HCT116 (cell line): ENCODE measurements around the gene CAMK2A.

Source experiments
- CEBPB ChIP-seq: IDR thresholded peaks from 2 replicates; pipeline ENCODE4 v1.6.1; 2012; ENCODE audit warnings: low read depth
- FOSL1 ChIP-seq: IDR thresholded peaks from 2 replicates; pipeline ENCODE4 v1.6.1; 2012; ENCODE audit warnings: low read depth
- POLR2A ChIP-seq: IDR thresholded peaks from 2 replicates; pipeline ENCODE4 v1.7.0; 2011; ENCODE audit warnings: borderline replicate concordance; ENCODE audit not compliant: insufficient read depth, insufficient read length; ENCODE audit errors: extremely low read depth
- POLR2AphosphoS5 ChIP-seq: IDR thresholded peaks from 2 replicates; pipeline ENCODE4 v1.6.1; 2011; ENCODE audit warnings: mild to moderate bottlenecking, low read depth, low read length, moderate library complexity
- SIN3A ChIP-seq: IDR thresholded peaks from 2 replicates; pipeline ENCODE4 v1.6.1; 2012; ENCODE audit warnings: low read depth
- TF ChIP-seq, protein P1 (sequence below), 3 experiments: fragments of 200-600 bp in 1 of 3; sonication (generic) in 1 of 3; IDR thresholded peaks in 2 of 3; conservative IDR thresholded peaks in 1 of 3; 2 replicates each; pipeline ENCODE4 v1.5.1; 2012 to 2017; ENCODE audit warnings: low read depth in 2 of 3, low read length in 2 of 3, antibody characterized with exemption in 1 of 3, borderline replicate concordance in 1 of 3, control low read depth in 1 of 3, mild to moderate bottlenecking in 1 of 3, mixed read lengths in 1 of 3, mixed run types in 1 of 3, moderate library complexity in 1 of 3; ENCODE audit not compliant: insufficient read depth in 1 of 3

DNA sequence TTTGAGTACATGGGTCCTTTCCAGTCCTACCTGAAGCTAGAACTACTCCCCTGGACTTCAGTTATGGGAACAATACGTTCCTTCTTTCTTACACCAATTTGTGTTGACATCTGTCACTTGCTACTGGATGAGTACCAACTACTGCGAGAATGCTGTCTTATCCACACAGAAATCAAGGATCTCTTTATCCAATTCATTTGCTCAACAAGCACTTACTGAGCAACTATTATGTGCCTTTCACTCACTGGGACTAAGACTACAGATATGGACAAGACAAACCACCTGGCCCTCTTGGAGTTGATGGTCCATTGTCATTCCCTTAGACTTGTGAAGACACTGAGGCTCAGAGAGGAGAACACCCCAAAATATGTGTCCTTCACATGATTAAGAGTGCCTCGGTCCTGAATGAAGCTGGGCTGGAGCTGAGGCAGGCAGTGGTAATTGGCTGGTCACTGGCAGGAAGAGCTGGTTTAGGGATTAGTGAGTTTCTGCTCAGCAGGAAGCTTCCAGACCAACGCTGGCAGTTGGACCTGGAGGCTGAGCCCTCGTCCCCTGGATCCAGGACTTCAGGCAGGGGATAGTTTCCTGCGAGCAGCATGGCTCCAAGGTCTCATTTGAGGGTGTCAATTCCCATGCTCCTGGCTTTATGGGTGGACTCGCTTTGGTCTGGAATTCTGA is 21.6 kb upstream of the CAMK2A start:
- TF ChIP-seq POLR2AphosphoS5 (no peak), POLR2A (no peak), CEBPB (no peak), FOSL1 (no peak), SIN3A (no peak)
- TF ChIP-seq, protein P1, sequence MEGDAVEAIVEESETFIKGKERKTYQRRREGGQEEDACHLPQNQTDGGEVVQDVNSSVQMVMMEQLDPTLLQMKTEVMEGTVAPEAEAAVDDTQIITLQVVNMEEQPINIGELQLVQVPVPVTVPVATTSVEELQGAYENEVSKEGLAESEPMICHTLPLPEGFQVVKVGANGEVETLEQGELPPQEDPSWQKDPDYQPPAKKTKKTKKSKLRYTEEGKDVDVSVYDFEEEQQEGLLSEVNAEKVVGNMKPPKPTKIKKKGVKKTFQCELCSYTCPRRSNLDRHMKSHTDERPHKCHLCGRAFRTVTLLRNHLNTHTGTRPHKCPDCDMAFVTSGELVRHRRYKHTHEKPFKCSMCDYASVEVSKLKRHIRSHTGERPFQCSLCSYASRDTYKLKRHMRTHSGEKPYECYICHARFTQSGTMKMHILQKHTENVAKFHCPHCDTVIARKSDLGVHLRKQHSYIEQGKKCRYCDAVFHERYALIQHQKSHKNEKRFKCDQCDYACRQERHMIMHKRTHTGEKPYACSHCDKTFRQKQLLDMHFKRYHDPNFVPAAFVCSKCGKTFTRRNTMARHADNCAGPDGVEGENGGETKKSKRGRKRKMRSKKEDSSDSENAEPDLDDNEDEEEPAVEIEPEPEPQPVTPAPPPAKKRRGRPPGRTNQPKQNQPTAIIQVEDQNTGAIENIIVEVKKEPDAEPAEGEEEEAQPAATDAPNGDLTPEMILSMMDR (IDR thresholded peaks at IDR 0.05 in 2 of 3, conservative IDR thresholded peaks at IDR 0.05 in 1 of 3; ENCODE audit: borderline replicate concordance in 1 of 3, insufficient read depth in 1 of 3, low read depth in 2 of 3, low read length in 2 of 3): no peak
